Thoracic aorta (tissue), 2 donors: ENCODE data around the gene DOK1. TPM values are rescaled to one million over a fixed set of nuclear protein-coding genes. Genes with fewer than 3 reads are reported as not detected.

Source experiments
- ATAC-seq: fragments of 150-250 bp; one replicate; pipeline ENCODE4 v1.8.0; 2017; ENCODE audit warnings: low read depth; ENCODE audit not compliant: insufficient number of reproducible peaks, low FRiP score
- DNase-seq: peaks from one replicate; pipeline ENCODE4 v3.0.0-alpha.2; 2020; ENCODE audit warnings: low spot score
- H3K27ac ChIP-seq, 2 donors: fragments of 200-600 bp; sonication (generic); 1 replicate in 1 of 2; 2 replicates in 1 of 2; pipeline ENCODE4 v1.5.1; 2016; ENCODE audit warnings: mild to moderate bottlenecking in 2 of 2, moderate library complexity in 2 of 2
- H3K27me3 ChIP-seq: fragments of 200-600 bp; sonication (generic); replicated peaks from 2 replicates; pipeline ENCODE4 v1.6.0; 2016; ENCODE audit warnings: mild to moderate bottlenecking; ENCODE audit not compliant: insufficient read depth
- H3K36me3 ChIP-seq: fragments of 200-600 bp; sonication (generic); one replicate; pipeline ENCODE4 v1.5.1; 2016
- H3K4me1 ChIP-seq, 2 donors: fragments of 200-600 bp; sonication (generic); 1 replicate in 1 of 2; 2 replicates in 1 of 2; pipeline versions ENCODE4 v1.5.1 to v1.6.0; 2016; ENCODE audit warnings: low read depth in 2 of 2, mild to moderate bottlenecking in 1 of 2; ENCODE audit not compliant: control insufficient read depth in 1 of 2
- H3K4me3 ChIP-seq: fragments of 200-600 bp; sonication (generic); 2 replicates; pipeline ENCODE4 v1.5.1; 2016; ENCODE audit warnings: mild to moderate bottlenecking
- H3K9me3 ChIP-seq: fragments of 200-600 bp; sonication (generic); 2 replicates; pipeline ENCODE4 v1.5.1; 2016
- CTCF ChIP-seq: fragments of 200-600 bp; sonication (generic); IDR thresholded peaks from one replicate; pipeline ENCODE4 v1.5.1; 2019; ENCODE audit warnings: antibody characterized with exemption
- total RNA-seq, 2 donors: library from RNA; depleted of rRNA; stranded (reverse); fragments of >200 nt; gene quantifications; one replicate each; pipeline versions ENCODE4 v1.1.0 to v1.2.3, GENCODE V29; 2016

The DOK1 gene
- total RNA-seq, 2 donors from 2014 or later, result 17.6 to 23.1 TPM

GRCh38 chr2:74569686-74570085 is 15.2 kb downstream of the DOK1 start:
- Histone ChIP-seq H3K4me1 (peaks cover 9 to 14% of the 10 kb centered on the region in 2 donors), H3K27ac (no peak overlapping the region), H3K36me3 (no peaks in the 10 kb centered on the region), H3K27me3 (no peaks in the 10 kb centered on the region), H3K9me3 (no peaks in the 10 kb centered on the region), H3K4me3 (no peak overlapping the region)
- TF ChIP-seq CTCF, result no peak
- DNase-seq, result no peak
- ATAC-seq, result no peak

GRCh38 chr2:74571058-74571457 is 16.5 kb downstream of the DOK1 start:
- no peaks in the 10 kb centered on the region for H3K36me3 ChIP-seq
- DNase-seq, result no peak
- H3K4me1 ChIP-seq, result peaks cover 9 to 14% of the 10 kb centered on the region in 2 donors
- no peak overlapping the region for H3K4me3 ChIP-seq
- ATAC-seq, result no peak
- H3K27ac ChIP-seq, result no peak overlapping the region
- TF ChIP-seq CTCF, result no peak
- H3K27me3 ChIP-seq, result no peaks in the 10 kb centered on the region
- H3K9me3 ChIP-seq, result no peaks in the 10 kb centered on the region

- DNase-seq (no peak), ATAC-seq (no peak)
- no peak overlapping the region for H3K27ac ChIP-seq
- peaks cover under 1 to 7% of the 10 kb centered on the region in 2 donors for H3K4me1 ChIP-seq
- no peak for TF ChIP-seq CTCF
- H3K4me3 ChIP-seq, result no peak overlapping the region
- H3K9me3 ChIP-seq, result no peaks in the 10 kb centered on the region
- no peaks in the 10 kb centered on the region for H3K27me3 ChIP-seq
- H3K36me3 ChIP-seq, result no peaks in the 10 kb centered on the region
These were observed 17.8 kb downstream of the DOK1 start for GRCh38 chr2:74572178-74572925.

- H3K4me1 ChIP-seq, result no peaks in the 10 kb centered on the region
- no peak overlapping the region for H3K27ac ChIP-seq
- H3K36me3 ChIP-seq, result no peaks in the 10 kb centered on the region
- no peak for TF ChIP-seq CTCF
- no peaks in the 10 kb centered on the region for H3K27me3 ChIP-seq
- ATAC-seq (no peak), DNase-seq (no peak)
- H3K9me3 ChIP-seq, result no peaks in the 10 kb centered on the region
- H3K4me3 ChIP-seq, result no peak overlapping the region
These were observed 19.4 kb downstream of the DOK1 start for GRCh38 chr2:74573747-74574562.

GRCh38 chr2:74575320-74575719 is 20.8 kb downstream of the DOK1 start:
- Histone ChIP-seq H3K27ac (no peak overlapping the region), H3K9me3 (no peaks in the 10 kb centered on the region), H3K4me3 (no peak overlapping the region), H3K4me1 (no peaks in the 10 kb centered on the region), H3K27me3 (no peaks in the 10 kb centered on the region), H3K36me3 (no peaks in the 10 kb centered on the region)
- DNase-seq (no peak), ATAC-seq (no peak)
- TF ChIP-seq CTCF, result no peak
